KMS-11 (cell line): Measurements from ENCODE around the gene KRT85.
A peak's percentile ranks its signal among the peaks of the same experiment; 100 is the strongest.

Source experiments
- H2AFZ ChIP-seq: fragments of 200-600 bp; sonication (generic); 2 replicates; pipeline ENCODE4 v1.6.1; 2016; ENCODE audit warnings: antibody characterized with exemption, mixed run types, low read depth
- H3K27ac ChIP-seq: fragments of 200-600 bp; sonication (generic); 2 replicates; pipeline ENCODE4 v1.6.1; 2016; ENCODE audit warnings: mild to moderate bottlenecking, mixed run types
- H3K27me3 ChIP-seq: fragments of 200-600 bp; sonication (generic); 2 replicates; pipeline ENCODE4 v1.6.1; 2017; ENCODE audit warnings: mild to moderate bottlenecking, low read depth, mixed run types, moderate library complexity; ENCODE audit not compliant: insufficient read depth
- H3K36me3 ChIP-seq: fragments of 200-600 bp; sonication (generic); 2 replicates; pipeline ENCODE4 v1.6.1; 2017; ENCODE audit warnings: mild to moderate bottlenecking, mixed run types; ENCODE audit not compliant: insufficient read depth
- H3K4me1 ChIP-seq: fragments of 200-600 bp; sonication (generic); 2 replicates; pipeline ENCODE4 v1.6.1; 2016; ENCODE audit warnings: mild to moderate bottlenecking, low read depth, mixed run types; ENCODE audit not compliant: poor library complexity, severe bottlenecking
- H3K4me2 ChIP-seq: fragments of 200-600 bp; sonication (generic); 2 replicates; pipeline ENCODE4 v1.7.0; 2016; ENCODE audit warnings: mild to moderate bottlenecking, mixed run types
- H3K4me3 ChIP-seq: fragments of 200-600 bp; sonication (generic); IDR thresholded peaks from 2 replicates; pipeline ENCODE4 v1.6.1; 2017; ENCODE audit warnings: low read depth, low read length, mixed read lengths; ENCODE audit not compliant: insufficient read depth
- H3K79me2 ChIP-seq: fragments of 200-600 bp; sonication (generic); 2 replicates; pipeline ENCODE4 v1.6.1; 2016; ENCODE audit warnings: low read depth, mixed run types; ENCODE audit not compliant: insufficient read depth
- H3K9ac ChIP-seq: fragments of 200-600 bp; sonication (generic); 2 replicates; pipeline ENCODE4 v1.6.1; 2016; ENCODE audit warnings: mild to moderate bottlenecking, mixed run types
- H4K20me1 ChIP-seq: fragments of 200-600 bp; sonication (generic); 2 replicates; pipeline ENCODE4 v1.6.1; 2016; ENCODE audit warnings: mild to moderate bottlenecking, mixed run types; ENCODE audit not compliant: insufficient read depth
- TF ChIP-seq, protein P1 (sequence below): fragments of 200-600 bp; sonication (generic); conservative IDR thresholded peaks from 2 replicates; pipeline ENCODE4 v1.6.1; 2017; ENCODE audit warnings: low read depth, mild to moderate bottlenecking, antibody characterized with exemption, low read length, moderate library complexity, mixed read lengths

KRT85 gene

DNA sequence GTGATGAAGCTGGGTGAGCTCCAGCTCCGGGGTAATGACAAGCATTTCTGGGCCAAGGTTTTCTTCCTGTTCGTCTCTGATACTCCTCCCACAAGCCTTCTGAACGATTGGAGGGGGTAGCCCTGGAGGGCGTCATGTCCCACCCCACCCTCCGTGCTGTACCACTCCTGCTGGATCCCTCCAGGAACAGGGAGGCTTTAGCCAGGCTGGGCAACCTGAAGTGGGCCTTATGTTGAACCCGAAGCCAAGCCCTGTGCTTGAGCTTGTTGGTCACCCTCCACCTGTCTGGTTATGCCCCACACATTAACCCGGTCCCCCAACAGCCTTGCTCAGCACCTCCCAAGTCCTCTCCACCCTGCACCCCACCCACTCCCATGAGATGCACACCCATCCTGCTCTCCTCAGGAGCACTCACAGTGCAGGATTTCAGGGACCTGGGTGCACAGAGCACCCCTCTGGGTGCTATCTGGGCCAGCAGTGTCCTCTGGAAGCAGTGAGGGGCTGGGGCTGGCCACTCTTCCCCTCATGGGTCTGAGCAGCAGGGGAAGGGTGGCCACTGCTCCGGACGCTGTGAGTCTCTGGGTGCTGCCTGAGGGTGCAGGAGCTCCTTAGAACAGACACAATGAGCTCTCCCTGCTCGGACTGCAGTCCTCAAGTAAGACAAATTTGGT lies 39.3 kb downstream of the KRT85 start:
- Histone ChIP-seq H3K27me3 (no peaks in the 10 kb centered on the region), H3K27ac (peak overlapping the region; percentile 51), H3K4me2 (peak overlapping the region; percentile 21; the same call in 1 of the 2 replicates), H3K79me2 (no peaks in the 10 kb centered on the region), H3K36me3 (no peaks in the 10 kb centered on the region), H4K20me1 (no peaks in the 10 kb centered on the region), H3K4me1 (peaks cover 14% of the 10 kb centered on the region), H2AFZ (peak overlapping the region; percentile 72), H3K4me3 (no peak overlapping the region), H3K9ac (no peak overlapping the region; the same call in 1 of the 2 replicates)
- TF ChIP-seq, protein P1, sequence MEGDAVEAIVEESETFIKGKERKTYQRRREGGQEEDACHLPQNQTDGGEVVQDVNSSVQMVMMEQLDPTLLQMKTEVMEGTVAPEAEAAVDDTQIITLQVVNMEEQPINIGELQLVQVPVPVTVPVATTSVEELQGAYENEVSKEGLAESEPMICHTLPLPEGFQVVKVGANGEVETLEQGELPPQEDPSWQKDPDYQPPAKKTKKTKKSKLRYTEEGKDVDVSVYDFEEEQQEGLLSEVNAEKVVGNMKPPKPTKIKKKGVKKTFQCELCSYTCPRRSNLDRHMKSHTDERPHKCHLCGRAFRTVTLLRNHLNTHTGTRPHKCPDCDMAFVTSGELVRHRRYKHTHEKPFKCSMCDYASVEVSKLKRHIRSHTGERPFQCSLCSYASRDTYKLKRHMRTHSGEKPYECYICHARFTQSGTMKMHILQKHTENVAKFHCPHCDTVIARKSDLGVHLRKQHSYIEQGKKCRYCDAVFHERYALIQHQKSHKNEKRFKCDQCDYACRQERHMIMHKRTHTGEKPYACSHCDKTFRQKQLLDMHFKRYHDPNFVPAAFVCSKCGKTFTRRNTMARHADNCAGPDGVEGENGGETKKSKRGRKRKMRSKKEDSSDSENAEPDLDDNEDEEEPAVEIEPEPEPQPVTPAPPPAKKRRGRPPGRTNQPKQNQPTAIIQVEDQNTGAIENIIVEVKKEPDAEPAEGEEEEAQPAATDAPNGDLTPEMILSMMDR = peak; percentile 18; the same call in 1 of the 2 replicates

DNA sequence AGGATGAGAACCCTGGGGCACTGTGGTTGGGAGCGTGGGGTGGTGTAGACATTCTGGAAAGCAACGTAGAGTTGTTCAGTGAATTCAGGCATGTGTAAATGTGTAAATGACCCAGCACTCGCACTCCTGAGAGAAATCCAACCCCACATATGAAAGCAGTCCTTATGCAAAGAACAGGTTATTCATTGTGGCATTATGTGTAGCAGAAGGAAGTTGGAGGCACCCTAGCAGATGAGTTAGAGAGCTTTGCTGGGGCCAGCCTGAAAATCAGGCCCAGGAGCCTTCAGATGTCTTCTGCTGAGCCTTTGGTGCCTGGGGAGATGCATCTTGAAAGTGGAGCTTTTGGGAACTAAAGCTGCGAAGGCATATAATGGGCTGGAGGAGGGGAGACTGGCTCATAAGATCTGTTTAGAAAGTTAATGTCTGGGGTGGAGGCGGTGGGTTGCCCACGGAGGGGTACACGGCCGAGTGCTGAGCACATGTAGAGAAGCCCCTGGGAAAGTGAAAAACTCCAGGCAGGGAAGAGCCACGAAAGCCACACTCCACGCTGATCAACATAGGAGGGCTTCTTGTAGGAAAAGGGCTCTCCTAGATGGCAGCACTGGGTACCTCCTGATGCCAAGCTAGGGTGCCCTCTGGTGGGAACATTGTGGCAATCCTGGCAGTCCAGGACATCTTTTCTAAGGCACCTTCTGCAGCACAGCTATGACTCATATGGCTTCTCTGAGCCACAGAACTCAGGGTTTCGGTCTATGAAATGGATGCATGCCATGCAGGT lies 40.0 kb downstream of the KRT85 start:
- H2AFZ ChIP-seq = peak overlapping the region; percentile 72
- H3K4me2 ChIP-seq = peak overlapping the region; percentile 26; the same call in 1 of the 2 replicates
- peak overlapping the region; percentile 51; the same call in 1 of the 2 replicates for H3K27ac ChIP-seq
- no peak overlapping the region for H3K9ac ChIP-seq
- H4K20me1 ChIP-seq = no peaks in the 10 kb centered on the region
- TF ChIP-seq, protein P1 = peak; percentile 93
- peaks cover 14% of the 10 kb centered on the region for H3K4me1 ChIP-seq
- H3K36me3 ChIP-seq = no peaks in the 10 kb centered on the region
- no peaks in the 10 kb centered on the region for H3K27me3 ChIP-seq
- no peak overlapping the region for H3K4me3 ChIP-seq
- H3K79me2 ChIP-seq = no peaks in the 10 kb centered on the region

DNA sequence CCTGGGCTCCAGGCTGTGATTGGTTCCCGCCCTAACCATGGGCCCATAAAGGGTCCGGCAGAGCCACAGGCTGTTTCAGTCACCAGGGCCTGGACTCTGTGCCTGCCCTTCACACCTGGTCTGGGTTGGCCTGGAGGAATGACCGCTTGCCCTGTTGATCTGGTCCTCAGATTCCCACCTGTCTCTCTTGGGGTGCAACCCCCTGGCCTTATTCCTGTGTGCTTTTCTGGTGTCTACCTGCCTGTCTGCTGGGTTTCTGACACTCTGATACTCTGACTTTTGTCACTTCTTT lies 43.2 kb downstream of the KRT85 start:
- no peak overlapping the region for H3K4me2 ChIP-seq
- H3K27me3 ChIP-seq = 0 out of 2 replicates have a peak, but pooled peaks cover 7% of the 10 kb centered on the region
- no peaks in the 10 kb centered on the region for H3K36me3 ChIP-seq
- H4K20me1 ChIP-seq = no peaks in the 10 kb centered on the region
- H3K9ac ChIP-seq = no peak overlapping the region
- H3K4me1 ChIP-seq = peaks cover 14% of the 10 kb centered on the region
- H3K4me3 ChIP-seq = no peak overlapping the region
- no peak overlapping the region for H3K27ac ChIP-seq
- TF ChIP-seq, protein P1 = no peak
- no peaks in the 10 kb centered on the region for H3K79me2 ChIP-seq
- H2AFZ ChIP-seq = no peak overlapping the region

DNA sequence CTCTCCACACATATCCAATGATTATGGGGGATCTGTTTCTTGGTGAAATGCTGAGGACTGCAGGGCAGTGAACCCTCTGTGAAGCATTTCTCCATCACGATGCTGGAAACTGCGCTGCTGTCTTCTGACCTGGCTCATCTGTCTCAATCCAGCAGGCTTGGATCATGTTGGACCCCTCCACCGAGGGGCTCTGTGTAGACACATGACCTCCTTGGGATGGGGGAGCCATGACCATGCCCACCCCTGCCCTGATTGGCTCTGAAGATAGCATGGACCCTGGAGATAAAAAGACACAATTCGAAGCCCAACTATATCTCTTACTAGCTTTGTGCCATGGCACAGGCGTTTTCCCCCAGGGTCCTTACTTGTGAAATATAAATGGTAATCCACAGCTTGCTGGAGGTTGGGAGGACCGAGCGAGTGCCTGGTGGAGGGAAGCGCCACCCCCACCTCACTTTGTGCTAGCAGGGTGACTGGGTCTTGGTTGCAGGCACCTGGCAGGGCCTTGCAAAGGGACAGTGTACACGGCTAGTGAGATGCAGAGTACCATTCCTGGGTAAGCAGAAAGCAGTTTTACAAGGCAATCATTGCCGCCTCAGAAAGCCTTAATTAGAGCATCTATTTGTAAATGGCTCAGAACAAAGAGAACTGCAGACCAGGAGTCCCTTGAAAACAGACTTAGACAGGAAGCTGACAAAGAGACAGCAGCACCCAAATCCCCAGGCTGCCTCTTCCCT lies 43.7 kb downstream of the KRT85 start:
- Histone ChIP-seq H3K36me3 (no peaks in the 10 kb centered on the region), H4K20me1 (no peaks in the 10 kb centered on the region), H3K4me3 (no peak overlapping the region), H3K9ac (no peak overlapping the region), H3K4me1 (peaks cover 14% of the 10 kb centered on the region), H3K27ac (no peak overlapping the region), H3K79me2 (no peaks in the 10 kb centered on the region), H3K4me2 (no peak overlapping the region), H3K27me3 (0 out of 2 replicates have a peak, but pooled peaks cover 7% of the 10 kb centered on the region), H2AFZ (no peak overlapping the region)
- TF ChIP-seq, protein P1 = no peak
